ENCODE results near the gene SREBF2. TPM values are rescaled to one million over a fixed set of nuclear protein-coding genes. Genes with fewer than 3 reads are reported as not detected.

Gene SREBF2
- total and polyA plus RNA-seq, 9 of the 15 experiments (the other 6 are each of a cell fraction or from before 2014, with no cell fraction given): 1.1 to 84.2 (median 26.9) TPM

GRCh38 chr22:41833369-41834004, 582 bp downstream of the SREBF2 start (continued):
- TF ChIP-seq RERE (CRISPR knock-in tag; IDR thresholded peaks at IDR 0.05; ENCODE audit: borderline replicate concordance): no peak
- TF ChIP-seq ZNF124 (CRISPR knock-in tag; IDR thresholded peaks at IDR 0.05): no peak
- TF ChIP-seq HINFP (tag; conservative IDR thresholded peaks at IDR 0.05; ENCODE audit: low read depth): no peak
- TF ChIP-seq CHD4 (IDR thresholded peaks at IDR 0.05; ENCODE audit: insufficient read depth, insufficient replicate concordance, low read depth, low read length, poor library complexity, severe bottlenecking): no peak
- TF ChIP-seq ZNF79 (CRISPR knock-in tag; IDR thresholded peaks at IDR 0.05; ENCODE audit: low read depth): no peak
- no peak for TF ChIP-seq SUPT5H (IDR thresholded peaks at IDR 0.05)
- no peak for TF ChIP-seq ZNF449 (CRISPR knock-in tag; IDR thresholded peaks at IDR 0.05)
- no peak for TF ChIP-seq ZNF274 (IDR thresholded peaks at IDR 0.05; ENCODE audit: borderline replicate concordance, low read depth, low read length)
- no peak for TF ChIP-seq ZNF140 (CRISPR knock-in tag; IDR thresholded peaks at IDR 0.05)
- TF ChIP-seq ZFP1 (CRISPR knock-in tag; IDR thresholded peaks at IDR 0.05): no peak
- TF ChIP-seq TSHZ1 (CRISPR knock-in tag; IDR thresholded peaks at IDR 0.05): no peak
